SU-DHL-6 (cell line): ENCODE data around the gene STARD9.

Experiments used
- H2AFZ ChIP-seq: fragments of 200-600 bp; sonication (generic); 2 replicates; pipeline ENCODE4 v1.6.1; 2014; ENCODE audit warnings: low read depth, mild to moderate bottlenecking, moderate library complexity, mixed read lengths, antibody characterized with exemption, low read length; ENCODE audit not compliant: severe bottlenecking
- H3F3A ChIP-seq: fragments of 200-600 bp; shearing (Covaris generic); 2 replicates; pipeline ENCODE4 v1.6.0; 2016; ENCODE audit warnings: antibody characterized with exemption, mild to moderate bottlenecking; ENCODE audit not compliant: insufficient read depth
- H3K27ac ChIP-seq: fragments of 200-600 bp; sonication (generic); 2 replicates; pipeline ENCODE4 v1.5.1; 2016; ENCODE audit warnings: low read depth, mild to moderate bottlenecking, low read length, moderate library complexity, mixed read lengths
- H3K27me3 ChIP-seq: fragments of 200-600 bp; sonication (generic), shearing (Covaris generic); 2 replicates; pipeline ENCODE4 v1.6.0; 2014; ENCODE audit warnings: mild to moderate bottlenecking, low read length
- H3K36me3 ChIP-seq: fragments of 200-600 bp; sonication (generic); 2 replicates; pipeline ENCODE4 v1.6.1; 2014; ENCODE audit warnings: mild to moderate bottlenecking, low read length, mixed read lengths
- H3K4me2 ChIP-seq: fragments of 300-600, 200-600 bp; shearing (Covaris generic), sonication (generic); 2 replicates; pipeline ENCODE4 v1.6.0; 2014; ENCODE audit warnings: low read length, low read depth, mild to moderate bottlenecking; ENCODE audit not compliant: poor library complexity, severe bottlenecking
- H3K4me3 ChIP-seq: fragments of 200-600 bp; sonication (generic); 2 replicates; pipeline ENCODE4 v1.5.1; 2014; ENCODE audit warnings: antibody characterized with exemption, low read length, mild to moderate bottlenecking, mixed read lengths; ENCODE audit not compliant: insufficient read depth, poor library complexity, severe bottlenecking
- H3K79me2 ChIP-seq: fragments of 200-600 bp; sonication (generic); 2 replicates; pipeline ENCODE4 v1.6.1; 2014; ENCODE audit warnings: mild to moderate bottlenecking, low read length, moderate library complexity; ENCODE audit not compliant: insufficient read depth
- H3K9ac ChIP-seq: fragments of 200-600 bp; sonication (generic); 2 replicates; pipeline ENCODE4 v1.7.0; 2014; ENCODE audit warnings: mild to moderate bottlenecking, low read length
- H3K9me2 ChIP-seq: fragments of 200-600 bp; sonication (generic); replicated peaks from 2 replicates; pipeline ENCODE4 v1.6.1; 2014; ENCODE audit warnings: low read length; ENCODE audit not compliant: insufficient read depth
- H3K9me3 ChIP-seq: fragments of 200-600 bp; sonication (generic); 2 replicates; pipeline ENCODE4 v1.6.1; 2014; ENCODE audit warnings: low read length, mixed read lengths; ENCODE audit not compliant: insufficient read depth
- H4K20me1 ChIP-seq: fragments of 200-600 bp; sonication (generic); 2 replicates; pipeline ENCODE4 v1.6.1; 2014; ENCODE audit warnings: low read depth, mild to moderate bottlenecking, antibody characterized with exemption, low read length, moderate library complexity, mixed read lengths
- CTCF ChIP-seq: fragments of 200-600 bp; sonication (generic); IDR thresholded peaks from one replicate; pipeline ENCODE4 v1.5.1; 2017; ENCODE audit warnings: antibody characterized with exemption, mild to moderate bottlenecking, low read length, moderate library complexity; ENCODE audit not compliant: insufficient read depth, poor library complexity, severe bottlenecking
- EZH2phosphoT487 ChIP-seq: fragments of 200-600 bp; sonication (generic), shearing (Covaris generic); conservative IDR thresholded peaks from 2 replicates; pipeline ENCODE4 v1.6.1; 2018; ENCODE audit warnings: mild to moderate bottlenecking, antibody characterized with exemption, low read length, moderate library complexity, mixed read lengths

STARD9 gene

GRCh38 chr15:42628761-42629160 is 53.4 kb downstream of the STARD9 start:
- Histone ChIP-seq H3K9me2 (no peaks in the 10 kb centered on the region), H3K27me3 (no peaks in the 10 kb centered on the region), H2AFZ (no peak overlapping the region), H3K27ac (no peak overlapping the region), H3F3A (no peaks in the 10 kb centered on the region; the same call in 1 of the 2 replicates), H3K9ac (no peak overlapping the region), H3K4me2 (no peak overlapping the region), H3K4me3 (no peak overlapping the region), H4K20me1 (no peaks in the 10 kb centered on the region), H3K9me3 (no peaks in the 10 kb centered on the region), H3K79me2 (no peaks in the 10 kb centered on the region), H3K36me3 (no peaks in the 10 kb centered on the region)
- TF ChIP-seq CTCF, result no peak
- TF ChIP-seq EZH2phosphoT487, result no peak

DNA sequence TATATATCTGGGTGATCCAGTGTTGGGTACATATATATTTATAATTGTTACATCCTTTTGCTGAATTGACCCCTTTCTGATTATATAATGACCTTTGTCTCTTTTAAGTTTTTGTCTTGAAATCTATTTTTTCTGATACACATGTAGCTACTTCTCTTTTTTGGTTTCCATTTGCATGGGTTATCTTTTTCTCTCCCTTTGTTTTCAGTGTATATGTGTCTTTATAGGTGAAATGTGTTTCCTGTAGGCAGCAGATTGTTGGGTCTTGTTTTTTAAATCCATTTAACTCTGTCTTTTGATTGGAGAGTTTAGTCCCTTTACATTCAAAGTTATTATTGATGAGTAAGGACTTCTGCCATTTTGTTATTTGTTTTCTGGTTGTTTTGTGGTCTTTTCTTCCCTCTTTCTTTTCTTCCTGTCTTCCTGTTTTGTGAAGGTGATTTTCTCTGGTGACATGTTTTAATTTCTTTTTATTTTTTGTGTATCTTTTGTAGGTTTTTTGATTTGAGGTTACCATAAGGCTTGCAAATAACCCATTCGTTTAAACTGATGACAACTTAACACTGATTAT is 56.8 kb downstream of the STARD9 start:
- Histone ChIP-seq H3K36me3 (no peaks in the 10 kb centered on the region), H3K27ac (peak overlapping the region; percentile 58)
- no peak for TF ChIP-seq CTCF
- no peak for TF ChIP-seq EZH2phosphoT487

DNA sequence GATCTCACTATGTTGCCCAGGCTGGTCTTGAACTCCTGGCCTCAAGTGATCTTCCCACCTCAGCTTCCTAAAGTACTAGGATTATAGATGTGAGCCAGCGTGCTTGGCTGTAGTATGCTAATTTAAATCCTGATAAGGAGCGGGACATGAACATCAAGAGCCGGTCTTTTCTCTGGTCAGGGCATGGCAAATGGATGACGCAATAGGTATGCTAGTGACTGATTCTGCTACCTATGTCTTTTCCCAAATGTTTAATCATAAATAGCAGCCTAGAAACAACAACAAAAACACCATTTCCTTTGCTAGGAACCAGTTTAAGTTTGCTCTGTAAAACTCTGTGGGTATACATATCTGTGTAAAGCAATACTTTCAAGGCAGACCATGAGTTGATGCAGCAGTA is 64.7 kb downstream of the STARD9 start:
- Histone ChIP-seq H3K27ac (no peak overlapping the region), H3K4me2 (no peak overlapping the region), H3F3A (no peaks in the 10 kb centered on the region), H3K9ac (no peak overlapping the region), H3K9me3 (no peaks in the 10 kb centered on the region), H3K27me3 (no peaks in the 10 kb centered on the region), H3K79me2 (no peaks in the 10 kb centered on the region), H3K4me3 (no peak overlapping the region), H4K20me1 (no peaks in the 10 kb centered on the region), H3K36me3 (no peaks in the 10 kb centered on the region), H3K9me2 (no peaks in the 10 kb centered on the region), H2AFZ (no peak overlapping the region)
- no peak for TF ChIP-seq EZH2phosphoT487
- no peak for TF ChIP-seq CTCF

More for the DNA sequence above, 56.8 kb downstream of the STARD9 start:
- Histone ChIP-seq H3K9me3 (no peaks in the 10 kb centered on the region), H3K79me2 (no peaks in the 10 kb centered on the region), H3K27me3 (no peaks in the 10 kb centered on the region), H3F3A (no peaks in the 10 kb centered on the region; the same call in 1 of the 2 replicates), H4K20me1 (no peaks in the 10 kb centered on the region), H3K4me3 (peak overlapping the region; percentile 23), H3K9ac (peak overlapping the region; percentile 7), H3K9me2 (no peaks in the 10 kb centered on the region), H2AFZ (peak overlapping the region; percentile 79), H3K4me2 (peak overlapping the region; percentile 53)
